HEK293 (cell line): ENCODE results near the gene IRX4.

Source experiments
- CTCF ChIA-PET: fragments of 350-600 bp; formaldehyde crosslinking; extraction: SDS; loops from one replicate; lab custom pipeline; 2021; ENCODE audit warnings: antibody characterized with exemption; lab: Yijun Ruan, JAX
- POLR2A ChIA-PET: fragments of 300-600 bp; formaldehyde crosslinking; extraction: SDS; loops from one replicate; lab custom pipeline; 2020; ENCODE audit warnings: antibody characterized with exemption, inconsistent platforms; lab: Yijun Ruan, JAX
- H3K27ac ChIP-seq: fragments of 200-500 bp; sonication (Bioruptor generic); 2 replicates; pipeline ENCODE4 v1.5.1; 2014; ENCODE audit warnings: low read depth, low read length, control low read depth, inconsistent platforms; ENCODE audit errors: extremely low read depth
- H3K36me3 ChIP-seq, 2 experiments: fragments of 200-500 bp in 1 of 2; sonication (Bioruptor generic) in 1 of 2; 1 replicate in 1 of 2; 2 replicates in 1 of 2; pipeline ENCODE4 v1.5.1; 2014 to 2017; ENCODE audit warnings: inconsistent platforms in 2 of 2, low read length in 2 of 2; ENCODE audit not compliant: control insufficient read depth in 2 of 2, insufficient read depth in 1 of 2
- H3K4me1 ChIP-seq: fragments of 200-500 bp; sonication (Bioruptor generic); 2 replicates; pipeline ENCODE4 v1.5.1; 2014; ENCODE audit warnings: mild to moderate bottlenecking, low read length, inconsistent platforms; ENCODE audit not compliant: control insufficient read depth, insufficient read depth
- H3K4me3 ChIP-seq: 2 replicates; pipeline ENCODE4 v1.5.1; 2011; ENCODE audit warnings: low read depth, mild to moderate bottlenecking, control low read depth, low read length, moderate library complexity
- H3K9me3 ChIP-seq: fragments of 200-500 bp; sonication (Bioruptor generic); 2 replicates; pipeline ENCODE4 v1.5.1; 2014; ENCODE audit warnings: low read depth, low read length, inconsistent platforms; ENCODE audit not compliant: control insufficient read depth, insufficient read depth
- GLIS1 ChIP-seq: fragments of 450-650 bp; formaldehyde crosslinking; IDR thresholded peaks from 2 replicates; pipeline ENCODE4 v1.5.1; 2016; ENCODE audit warnings: missing biosample characterization, missing genetic modification characterization
- HOXA7 ChIP-seq: sonication (generic); formaldehyde crosslinking; IDR thresholded peaks from 2 replicates; pipeline ENCODE4 v1.8.1; 2022; ENCODE audit warnings: missing genetic modification reagents, borderline replicate concordance
- KLF16 ChIP-seq: fragments of 450-650 bp; formaldehyde crosslinking; IDR thresholded peaks from 2 replicates; pipeline ENCODE4 v1.5.1; 2017; ENCODE audit warnings: missing biosample characterization, missing genetic modification characterization
- KLF9 ChIP-seq: fragments of 450-650 bp; formaldehyde crosslinking; IDR thresholded peaks from 2 replicates; pipeline ENCODE4 v1.5.1; 2016; ENCODE audit warnings: missing biosample characterization, missing genetic modification characterization, low read depth
- PRDM1 ChIP-seq: fragments of 450-650 bp; formaldehyde crosslinking; IDR thresholded peaks from 2 replicates; pipeline ENCODE4; 2016; ENCODE audit warnings: missing biosample characterization, missing genetic modification characterization
- SP3 ChIP-seq: fragments of 450-650 bp; formaldehyde crosslinking; IDR thresholded peaks from 2 replicates; pipeline ENCODE4 v1.5.1; 2016; ENCODE audit warnings: missing biosample characterization, missing genetic modification characterization
- WT1 ChIP-seq: fragments of 450-650 bp; formaldehyde crosslinking; IDR thresholded peaks from 2 replicates; pipeline ENCODE4 v1.5.1; 2016; ENCODE audit warnings: missing biosample characterization, missing genetic modification characterization
- ZBTB1 ChIP-seq: fragments of 450-650 bp; formaldehyde crosslinking; IDR thresholded peaks from 2 replicates; pipeline ENCODE4 v1.5.1; 2016; ENCODE audit warnings: missing biosample characterization, missing genetic modification characterization
- ZBTB49 ChIP-seq: fragments of 450-650 bp; formaldehyde crosslinking; IDR thresholded peaks from 2 replicates; pipeline ENCODE4 v1.5.1; 2016; ENCODE audit warnings: missing biosample characterization, missing genetic modification characterization, low read depth
- ZNF2 ChIP-seq: fragments of 450-650 bp; formaldehyde crosslinking; IDR thresholded peaks from 2 replicates; pipeline ENCODE4 v1.5.1; 2016; ENCODE audit warnings: missing biosample characterization, missing genetic modification characterization
- ZNF248 ChIP-seq: fragments of 450-650 bp; formaldehyde crosslinking; IDR thresholded peaks from 2 replicates; pipeline ENCODE4 v1.5.1; 2017; ENCODE audit warnings: missing biosample characterization, missing genetic modification characterization
- ZNF280C ChIP-seq: fragments of 450-650 bp; formaldehyde crosslinking; IDR thresholded peaks from 2 replicates; pipeline ENCODE4 v1.5.1; 2016; ENCODE audit warnings: missing biosample characterization, missing genetic modification characterization
- ZNF37A ChIP-seq: fragments of 450-650 bp; IDR thresholded peaks from 2 replicates; pipeline ENCODE4 v1.5.1; 2018; ENCODE audit warnings: missing biosample characterization, missing genetic modification characterization
- ZNF426 ChIP-seq: fragments of 450-650 bp; formaldehyde crosslinking; IDR thresholded peaks from 2 replicates; pipeline ENCODE4 v1.5.1; 2017; ENCODE audit warnings: missing biosample characterization, missing genetic modification characterization, mild to moderate bottlenecking, inconsistent platforms, moderate library complexity
- ZNF518A ChIP-seq: fragments of 450-650 bp; formaldehyde crosslinking; conservative IDR thresholded peaks from 2 replicates; pipeline ENCODE4 v1.5.1; 2016; ENCODE audit warnings: low read depth, missing biosample characterization, missing genetic modification characterization
- ZNF626 ChIP-seq: fragments of 450-650 bp; sonication (Bioruptor Pico); formaldehyde crosslinking; IDR thresholded peaks from 2 replicates; pipeline ENCODE4 v1.5.1; 2018; ENCODE audit warnings: missing biosample characterization, missing genetic modification characterization, inconsistent platforms
- ZNF785 ChIP-seq: fragments of 450-650 bp; formaldehyde crosslinking; IDR thresholded peaks from 2 replicates; pipeline ENCODE4 v1.5.1; 2016; ENCODE audit warnings: missing biosample characterization, missing genetic modification characterization
- ZNF830 ChIP-seq: fragments of 450-650 bp; IDR thresholded peaks from 2 replicates; pipeline ENCODE4 v1.5.0; 2018; ENCODE audit warnings: missing biosample characterization, missing genetic modification characterization, low read depth, mild to moderate bottlenecking, moderate library complexity
- TF ChIP-seq, protein P1 (sequence below): fragments of 450-650 bp; formaldehyde crosslinking; IDR thresholded peaks from 2 replicates; pipeline ENCODE4 v1.5.1; 2017; ENCODE audit warnings: missing biosample characterization, missing genetic modification characterization
- TF ChIP-seq, protein P2 (sequence below): fragments of 450-650 bp; formaldehyde crosslinking; IDR thresholded peaks from 2 replicates; pipeline ENCODE4 v1.5.1; 2017; ENCODE audit warnings: missing biosample characterization, missing genetic modification characterization

IRX4 gene

DNA sequence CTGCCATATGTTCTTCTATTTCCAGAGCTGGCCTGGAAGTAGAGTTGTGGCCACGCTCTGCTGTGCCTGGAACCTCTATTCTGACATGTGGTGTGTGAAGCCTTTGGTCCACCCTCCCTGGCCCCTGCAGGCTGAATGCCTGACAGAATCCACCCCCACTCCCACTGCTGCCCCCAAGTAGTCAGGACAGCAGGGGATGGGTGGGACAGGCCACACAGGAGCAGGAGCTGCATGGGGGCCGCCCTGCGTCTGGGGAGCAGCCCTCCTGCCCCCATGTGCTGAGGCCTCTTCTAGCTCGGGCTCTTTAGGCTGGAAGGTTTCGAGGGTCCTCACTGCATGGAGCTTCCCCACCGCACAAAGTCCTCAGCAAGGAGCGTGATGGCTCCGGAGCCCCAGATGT, 32.6 kb upstream of the IRX4 start:
- Histone ChIP-seq H3K4me3 (no peak overlapping the region), H3K36me3 (no peaks in the 10 kb centered on the region), H3K27ac (no peak overlapping the region), H3K9me3 (no peaks in the 10 kb centered on the region), H3K4me1 (no peaks in the 10 kb centered on the region)
- CTCF ChIA-PET = interaction anchor here (0.7 kb wide), 1 partner anchor 37 kb away, joined by 3 read pairs; no protein-coding TSS in a partner anchor
- TF ChIP-seq, protein P1, sequence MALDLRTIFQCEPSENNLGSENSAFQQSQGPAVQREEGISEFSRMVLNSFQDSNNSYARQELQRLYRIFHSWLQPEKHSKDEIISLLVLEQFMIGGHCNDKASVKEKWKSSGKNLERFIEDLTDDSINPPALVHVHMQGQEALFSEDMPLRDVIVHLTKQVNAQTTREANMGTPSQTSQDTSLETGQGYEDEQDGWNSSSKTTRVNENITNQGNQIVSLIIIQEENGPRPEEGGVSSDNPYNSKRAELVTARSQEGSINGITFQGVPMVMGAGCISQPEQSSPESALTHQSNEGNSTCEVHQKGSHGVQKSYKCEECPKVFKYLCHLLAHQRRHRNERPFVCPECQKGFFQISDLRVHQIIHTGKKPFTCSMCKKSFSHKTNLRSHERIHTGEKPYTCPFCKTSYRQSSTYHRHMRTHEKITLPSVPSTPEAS (tag by site-specific recombination) = no peak
- TF ChIP-seq HOXA7 (CRISPR knock-in tag) = no peak
- TF ChIP-seq, protein P2, sequence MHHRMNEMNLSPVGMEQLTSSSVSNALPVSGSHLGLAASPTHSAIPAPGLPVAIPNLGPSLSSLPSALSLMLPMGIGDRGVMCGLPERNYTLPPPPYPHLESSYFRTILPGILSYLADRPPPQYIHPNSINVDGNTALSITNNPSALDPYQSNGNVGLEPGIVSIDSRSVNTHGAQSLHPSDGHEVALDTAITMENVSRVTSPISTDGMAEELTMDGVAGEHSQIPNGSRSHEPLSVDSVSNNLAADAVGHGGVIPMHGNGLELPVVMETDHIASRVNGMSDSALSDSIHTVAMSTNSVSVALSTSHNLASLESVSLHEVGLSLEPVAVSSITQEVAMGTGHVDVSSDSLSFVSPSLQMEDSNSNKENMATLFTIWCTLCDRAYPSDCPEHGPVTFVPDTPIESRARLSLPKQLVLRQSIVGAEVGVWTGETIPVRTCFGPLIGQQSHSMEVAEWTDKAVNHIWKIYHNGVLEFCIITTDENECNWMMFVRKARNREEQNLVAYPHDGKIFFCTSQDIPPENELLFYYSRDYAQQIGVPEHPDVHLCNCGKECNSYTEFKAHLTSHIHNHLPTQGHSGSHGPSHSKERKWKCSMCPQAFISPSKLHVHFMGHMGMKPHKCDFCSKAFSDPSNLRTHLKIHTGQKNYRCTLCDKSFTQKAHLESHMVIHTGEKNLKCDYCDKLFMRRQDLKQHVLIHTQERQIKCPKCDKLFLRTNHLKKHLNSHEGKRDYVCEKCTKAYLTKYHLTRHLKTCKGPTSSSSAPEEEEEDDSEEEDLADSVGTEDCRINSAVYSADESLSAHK (tag by site-specific recombination) = no peak
- TF ChIP-seq ZNF626 (tag by site-specific recombination) = no peak
- no peak for TF ChIP-seq ZNF248 (tag by site-specific recombination)
- TF ChIP-seq ZNF426 (tag by site-specific recombination) = no peak
- no peak for TF ChIP-seq PRDM1 (tag by site-specific recombination)
- TF ChIP-seq ZBTB49 (tag by site-specific recombination) = no peak
- no peak for TF ChIP-seq ZNF37A (tag by site-specific recombination)
- TF ChIP-seq ZBTB1 (tag by site-specific recombination) = no peak
- TF ChIP-seq KLF9 (tag by site-specific recombination) = no peak
- TF ChIP-seq ZNF785 (tag by site-specific recombination) = no peak
- no peak for TF ChIP-seq ZNF518A (tag by site-specific recombination)
- TF ChIP-seq SP3 (tag by site-specific recombination) = no peak
- TF ChIP-seq ZNF2 (tag by site-specific recombination) = no peak
- TF ChIP-seq ZNF830 (tag by site-specific recombination) = no peak
- TF ChIP-seq WT1 (tag by site-specific recombination) = no peak
- no peak for TF ChIP-seq ZNF280C (tag by site-specific recombination)
- no peak for TF ChIP-seq GLIS1 (tag by site-specific recombination)
- TF ChIP-seq KLF16 (tag by site-specific recombination) = no peak
- POLR2A ChIA-PET = no interaction called here
